Thyroid gland (tissue), 4 donors: ENCODE results near the gene BSN.

ENCODE experiments used
- CTCF ChIP-seq, 6 experiments: fragments of 200-600 bp in 3 of 6; fragments of 450-650 bp in 3 of 6; sonication (generic) in 3 of 6; IDR thresholded peaks; one replicate each; pipeline ENCODE4 v1.5.1; 2016 to 2019; ENCODE audit warnings: antibody characterized with exemption in 6 of 6, mild to moderate bottlenecking in 2 of 6, inconsistent platforms in 1 of 6, moderate library complexity in 1 of 6
- POLR2A ChIP-seq, 2 donors: fragments of 450-650 bp; IDR thresholded peaks; one replicate each; pipeline ENCODE4 v1.6.1; 2017; ENCODE audit warnings: antibody characterized with exemption in 2 of 2, mild to moderate bottlenecking in 2 of 2, moderate library complexity in 1 of 2

GRCh38 chr3:49593041-49593440, 38.8 kb downstream of the BSN start:
- no peak for TF ChIP-seq CTCF (IDR thresholded peaks at IDR 0.05)
- no peak for TF ChIP-seq POLR2A (IDR thresholded peaks at IDR 0.05)
